ENCODE measurements around the gene WDR7.

- TF ChIP-seq, protein P1, sequence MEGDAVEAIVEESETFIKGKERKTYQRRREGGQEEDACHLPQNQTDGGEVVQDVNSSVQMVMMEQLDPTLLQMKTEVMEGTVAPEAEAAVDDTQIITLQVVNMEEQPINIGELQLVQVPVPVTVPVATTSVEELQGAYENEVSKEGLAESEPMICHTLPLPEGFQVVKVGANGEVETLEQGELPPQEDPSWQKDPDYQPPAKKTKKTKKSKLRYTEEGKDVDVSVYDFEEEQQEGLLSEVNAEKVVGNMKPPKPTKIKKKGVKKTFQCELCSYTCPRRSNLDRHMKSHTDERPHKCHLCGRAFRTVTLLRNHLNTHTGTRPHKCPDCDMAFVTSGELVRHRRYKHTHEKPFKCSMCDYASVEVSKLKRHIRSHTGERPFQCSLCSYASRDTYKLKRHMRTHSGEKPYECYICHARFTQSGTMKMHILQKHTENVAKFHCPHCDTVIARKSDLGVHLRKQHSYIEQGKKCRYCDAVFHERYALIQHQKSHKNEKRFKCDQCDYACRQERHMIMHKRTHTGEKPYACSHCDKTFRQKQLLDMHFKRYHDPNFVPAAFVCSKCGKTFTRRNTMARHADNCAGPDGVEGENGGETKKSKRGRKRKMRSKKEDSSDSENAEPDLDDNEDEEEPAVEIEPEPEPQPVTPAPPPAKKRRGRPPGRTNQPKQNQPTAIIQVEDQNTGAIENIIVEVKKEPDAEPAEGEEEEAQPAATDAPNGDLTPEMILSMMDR (IDR thresholded peaks at IDR 0.05), result no peak
- TF ChIP-seq EP300 (IDR thresholded peaks at IDR 0.05) (no peak), POLR2A (IDR thresholded peaks at IDR 0.05; ENCODE audit: low read depth) (no peak), POLR2AphosphoS5 (IDR thresholded peaks at IDR 0.05) (no peak)
These were observed 344.5 kb downstream of the WDR7 start for GRCh38 chr18:56995579-56996188.
